GM18517 (cell line): ENCODE data around the gene TMC6.

Experiments
- ATAC-seq: cut with Tn5 transposase; IDR thresholded peaks from one replicate; pipeline ENCODE4 v1.9.1; 2021; ENCODE audit warnings: mild to moderate bottlenecking, moderate library complexity; ENCODE audit not compliant: unreplicated experiment

TMC6 gene

DNA sequence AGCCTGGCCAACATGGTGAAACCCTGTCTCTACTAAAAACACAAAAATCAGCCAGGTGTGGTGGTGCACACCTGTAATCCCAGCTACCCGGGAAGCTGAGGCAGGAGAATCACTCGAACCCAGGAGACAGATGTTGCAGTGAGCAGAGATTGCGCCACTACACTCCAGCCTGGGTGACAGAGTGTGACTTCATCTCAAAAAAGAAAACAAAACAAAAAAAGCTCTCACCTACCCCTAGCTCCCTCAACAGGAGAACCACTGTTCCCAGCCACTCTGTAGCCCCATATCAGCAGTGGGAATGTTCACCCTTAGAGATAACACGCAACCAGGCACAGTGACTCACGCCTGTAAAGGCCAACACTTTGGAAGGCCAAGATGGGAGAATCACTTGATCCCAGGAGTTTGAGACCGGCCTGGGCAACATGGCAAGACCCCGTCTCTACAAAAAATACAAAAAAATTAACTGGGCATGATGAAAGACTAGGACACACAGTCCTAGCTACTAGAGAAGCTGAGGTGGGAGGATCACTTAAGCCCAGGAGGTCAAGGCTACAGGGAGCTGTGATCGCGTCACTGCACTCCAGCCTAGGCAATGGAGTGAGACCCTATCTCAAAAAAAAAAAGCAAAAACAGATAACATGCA, 7.4 kb upstream of the TMC6 start:
- ATAC-seq = no peak

DNA sequence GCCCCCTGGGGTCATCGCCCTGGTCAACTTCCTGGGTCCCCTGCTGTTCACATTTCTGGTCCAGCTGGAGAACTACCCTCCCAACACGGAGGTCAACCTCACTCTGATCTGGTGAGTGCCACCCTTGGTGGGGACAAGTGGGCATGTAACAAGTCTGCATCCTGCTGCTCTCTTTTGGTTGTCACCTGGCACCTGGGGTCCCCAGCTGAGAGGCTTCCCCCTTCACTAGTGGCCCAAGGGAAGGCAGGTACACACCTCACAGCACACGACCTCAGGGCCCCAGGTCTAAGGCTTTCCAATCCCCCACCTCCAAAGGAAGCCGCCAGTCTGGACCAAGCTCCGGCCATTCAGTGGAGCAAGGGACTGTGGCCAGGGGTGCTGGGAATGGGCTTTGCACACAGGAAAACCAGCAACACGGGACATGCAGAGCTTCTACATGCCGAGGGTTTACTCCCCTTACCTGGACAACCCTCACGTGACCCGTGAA, 6.4 kb upstream of the TMC6 start:
- no peak for ATAC-seq

DNA sequence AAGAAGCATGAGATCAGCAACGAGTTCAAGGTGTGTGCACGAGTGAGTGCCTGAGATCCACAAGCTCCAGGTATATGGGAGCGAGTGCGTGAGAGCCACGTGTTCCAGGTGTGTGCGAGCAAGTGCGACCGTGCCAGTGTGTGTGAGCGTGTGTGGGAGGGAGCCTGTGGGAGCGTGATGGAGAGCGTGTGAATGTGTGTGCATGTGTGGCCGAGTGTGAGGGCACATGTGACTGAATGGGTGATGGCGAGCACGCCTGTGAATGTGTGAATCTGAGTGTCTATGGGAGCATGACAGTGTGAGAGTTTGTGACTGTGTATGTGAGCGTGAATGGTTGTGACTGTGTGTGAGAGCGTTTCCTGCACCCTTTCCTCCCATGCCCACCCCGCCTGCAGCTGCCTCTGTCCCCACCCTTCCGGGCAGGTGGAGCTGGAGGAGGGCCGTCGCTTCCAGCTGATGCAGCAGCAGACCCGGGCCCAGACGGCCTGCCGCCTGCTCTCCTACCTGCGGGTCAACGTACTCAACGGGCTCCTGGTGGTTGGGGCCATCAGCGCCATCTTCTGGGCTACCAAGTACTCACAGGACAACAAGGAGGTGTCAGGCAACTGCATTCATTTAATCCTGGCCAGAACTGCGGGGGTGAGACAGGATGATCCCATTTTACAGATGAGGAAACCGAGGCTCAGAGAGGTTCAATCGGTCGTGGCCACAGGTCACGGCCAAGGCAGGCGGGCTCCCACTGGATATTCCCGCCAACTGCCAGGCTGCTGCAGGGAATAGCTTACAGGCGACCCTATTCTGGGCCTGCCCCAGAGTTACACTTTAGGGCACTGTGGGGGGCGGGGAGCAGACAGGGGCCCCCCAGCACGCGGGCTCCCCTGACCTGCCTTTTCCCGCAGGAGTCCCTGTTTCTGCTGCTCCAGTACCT, 5.7 kb upstream of the TMC6 start:
- ATAC-seq = no peak

DNA sequence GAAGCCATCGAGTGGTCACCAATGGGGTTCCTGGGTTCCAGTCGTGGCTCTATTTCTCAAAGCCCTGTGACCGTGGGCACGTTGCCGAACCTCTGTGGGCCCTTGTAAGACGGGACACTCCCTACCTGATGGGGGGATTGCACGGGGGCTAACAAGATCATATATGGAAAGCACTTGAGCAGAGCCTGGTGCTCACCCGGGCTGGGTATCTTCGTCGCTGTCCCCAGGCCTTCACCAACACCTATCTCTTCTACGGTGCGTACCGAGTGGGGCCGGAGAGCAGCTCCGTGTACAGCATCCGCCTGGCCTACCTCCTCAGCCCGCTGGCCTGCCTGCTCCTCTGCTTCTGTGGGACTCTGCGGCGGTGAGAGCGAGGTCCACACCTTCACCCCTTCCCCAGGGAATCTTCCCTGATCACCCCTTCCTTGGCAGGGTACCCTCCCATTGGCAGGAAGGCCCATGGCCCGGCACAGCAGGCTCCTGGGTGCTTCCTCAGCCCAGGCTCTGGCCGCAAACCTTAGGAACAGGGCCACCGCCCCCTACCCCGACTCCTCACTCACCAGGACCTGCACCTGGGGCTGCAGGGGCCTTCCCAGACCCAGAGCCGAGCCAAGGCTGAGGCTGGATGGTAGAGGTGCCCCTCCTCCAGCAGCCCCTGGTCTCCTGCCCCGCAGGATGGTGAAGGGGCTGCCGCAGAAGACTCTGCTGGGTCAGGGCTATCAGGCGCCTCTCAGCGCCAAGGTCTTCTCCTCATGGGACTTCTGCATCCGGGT, 4.8 kb upstream of the TMC6 start:
- ATAC-seq = no peak

DNA sequence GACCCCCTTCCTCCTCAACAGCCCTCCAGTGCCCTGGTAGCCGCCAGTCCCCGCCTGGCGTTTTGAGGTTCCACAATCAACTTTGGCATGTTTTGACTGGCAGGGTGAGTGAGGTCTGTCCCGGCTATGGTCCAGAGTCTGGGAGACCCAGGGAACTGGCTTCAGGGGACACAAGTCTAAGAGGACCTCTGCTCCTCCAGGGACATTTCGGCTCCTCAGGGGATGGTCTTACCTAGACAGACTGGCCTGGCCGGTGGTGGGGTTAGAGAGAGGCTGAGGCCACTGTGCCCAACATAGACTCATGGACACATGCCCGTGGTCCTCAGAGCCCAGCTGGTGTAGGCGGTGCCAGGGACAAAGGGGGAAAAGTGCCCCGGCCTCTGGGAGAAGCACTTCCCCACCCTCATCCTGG, 4.2 kb upstream of the TMC6 start:
- ATAC-seq = no peak

DNA sequence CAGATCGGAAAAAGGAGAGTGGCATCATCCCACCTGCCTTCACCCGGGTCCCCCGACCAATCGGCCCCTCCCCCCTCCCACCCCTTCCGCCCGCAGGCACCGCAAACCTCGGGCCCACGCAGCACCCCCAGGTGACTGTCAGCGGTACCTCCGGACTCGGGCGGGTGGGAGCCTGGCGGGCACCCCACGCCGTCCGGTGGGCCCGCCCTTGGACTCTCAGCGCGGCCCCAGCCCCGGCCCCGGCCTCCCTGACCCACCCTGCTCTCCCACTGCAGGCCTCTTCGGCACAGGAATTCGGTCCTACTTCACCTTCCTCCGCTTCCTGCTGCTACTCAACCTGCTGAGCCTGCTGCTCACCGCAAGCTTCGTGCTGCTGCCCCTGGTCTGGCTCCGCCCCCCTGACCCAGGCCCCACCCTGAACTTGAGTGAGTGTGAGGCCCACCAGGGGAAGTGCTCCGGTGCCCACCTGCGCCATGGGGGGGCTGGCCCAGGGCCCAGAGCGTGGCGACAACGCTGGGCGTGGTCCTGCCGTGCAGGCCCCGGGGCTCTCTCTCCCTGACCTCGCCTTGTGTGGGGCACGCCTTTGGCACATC, 3.6 kb upstream of the TMC6 start:
- no peak for ATAC-seq

DNA sequence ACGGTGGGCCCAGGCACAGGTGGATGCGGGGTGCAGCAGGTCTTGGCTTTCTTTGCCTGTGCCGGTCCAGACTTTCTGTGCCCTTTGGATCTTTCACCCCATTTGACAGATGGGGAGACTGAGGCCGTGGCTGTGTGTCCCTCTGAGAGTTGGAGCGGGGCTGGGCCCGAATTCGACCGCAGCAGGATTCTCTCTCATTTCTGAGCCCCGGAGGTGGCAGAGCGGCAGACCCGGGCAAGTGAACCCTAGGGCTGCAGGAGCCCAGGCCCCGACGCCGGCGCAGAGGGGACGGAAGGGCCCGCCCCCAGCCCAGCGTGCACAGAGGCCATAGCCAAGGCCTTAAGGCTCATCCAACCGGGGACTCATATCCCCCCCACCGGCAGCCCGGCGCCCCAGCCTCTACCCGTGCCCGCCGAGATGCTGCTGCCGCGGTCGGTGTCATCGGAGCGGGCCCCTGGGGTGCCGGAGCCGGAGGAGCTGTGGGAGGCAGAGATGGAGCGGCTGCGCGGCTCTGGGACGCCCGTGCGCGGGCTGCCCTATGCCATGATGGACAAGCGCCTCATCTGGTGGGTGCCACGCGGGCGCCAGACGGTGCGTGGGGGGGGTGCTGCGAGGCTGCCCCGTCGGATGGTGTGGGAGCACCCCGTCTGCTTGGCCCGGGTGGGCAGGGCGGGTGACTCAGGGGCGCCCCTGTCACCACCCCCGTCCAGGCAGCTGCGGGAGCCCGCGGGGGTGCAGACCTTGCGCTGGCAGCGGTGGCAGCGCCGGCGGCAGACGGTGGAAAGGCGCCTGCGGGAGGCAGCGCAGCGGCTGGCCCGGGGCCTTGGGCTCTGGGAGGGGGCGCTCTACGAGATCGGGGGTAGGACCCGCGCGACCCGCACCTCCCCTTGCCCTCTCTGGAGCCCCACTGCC, 2.9 kb upstream of the TMC6 start:
- no peak for ATAC-seq

DNA sequence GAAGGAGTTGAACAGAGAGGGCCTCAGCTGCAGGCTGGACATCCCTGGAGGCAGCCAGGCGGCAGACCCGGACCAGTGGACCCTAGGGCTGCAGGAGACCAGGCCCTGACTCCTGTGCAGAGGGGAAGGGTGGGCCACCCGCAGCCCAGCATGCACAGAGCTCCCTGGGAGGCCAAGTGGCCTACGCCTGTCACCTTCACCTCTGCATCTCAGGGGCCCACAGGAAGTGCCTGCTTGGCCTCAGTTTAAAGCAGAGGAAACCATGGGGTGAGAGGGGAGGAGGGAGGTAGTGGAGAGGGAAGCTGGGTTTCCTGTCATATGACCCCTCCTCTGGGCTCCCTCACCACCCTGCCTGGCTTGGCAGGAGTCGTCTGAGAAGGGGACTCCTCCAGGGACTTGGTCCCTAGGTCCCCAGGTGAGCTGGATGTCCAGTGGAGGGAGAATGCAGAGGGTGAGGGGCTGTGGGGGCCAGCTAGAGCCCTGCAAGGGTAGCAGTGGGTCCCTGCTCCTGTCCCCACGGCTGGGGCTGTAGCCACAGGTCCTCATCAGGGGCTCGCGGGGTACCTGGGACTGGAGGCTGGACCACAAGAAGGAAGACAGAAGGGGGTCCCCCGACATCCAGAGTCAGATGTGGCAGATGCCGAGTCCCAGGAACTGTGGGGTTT, 2.0 kb upstream of the TMC6 start, which contains the start of gene TMC8:
Gene TMC8, plus strand, starts transcription at position 335 of the 665 bp plus-strand sequence. CDS start 818 bp downstream, outside the sequence.
- ATAC-seq = no peak

DNA sequence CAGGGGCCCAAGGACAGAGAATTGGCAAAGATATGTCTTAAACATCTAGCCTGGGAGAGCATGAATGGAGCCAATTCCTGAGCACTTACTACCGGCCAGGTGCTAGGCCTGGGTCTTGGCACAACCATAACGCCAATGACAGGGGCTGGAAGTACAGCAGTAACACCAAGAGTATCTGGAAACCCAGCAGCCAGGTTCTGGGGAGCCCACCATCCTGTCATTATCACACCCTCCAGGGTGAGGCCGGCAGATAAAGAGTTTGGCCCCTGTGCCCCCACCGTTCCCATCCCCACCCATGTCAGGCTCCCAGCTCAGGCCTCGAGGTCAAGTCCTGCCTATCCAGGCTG, 1.5 kb upstream of the TMC6 start:
- no peak for ATAC-seq

DNA sequence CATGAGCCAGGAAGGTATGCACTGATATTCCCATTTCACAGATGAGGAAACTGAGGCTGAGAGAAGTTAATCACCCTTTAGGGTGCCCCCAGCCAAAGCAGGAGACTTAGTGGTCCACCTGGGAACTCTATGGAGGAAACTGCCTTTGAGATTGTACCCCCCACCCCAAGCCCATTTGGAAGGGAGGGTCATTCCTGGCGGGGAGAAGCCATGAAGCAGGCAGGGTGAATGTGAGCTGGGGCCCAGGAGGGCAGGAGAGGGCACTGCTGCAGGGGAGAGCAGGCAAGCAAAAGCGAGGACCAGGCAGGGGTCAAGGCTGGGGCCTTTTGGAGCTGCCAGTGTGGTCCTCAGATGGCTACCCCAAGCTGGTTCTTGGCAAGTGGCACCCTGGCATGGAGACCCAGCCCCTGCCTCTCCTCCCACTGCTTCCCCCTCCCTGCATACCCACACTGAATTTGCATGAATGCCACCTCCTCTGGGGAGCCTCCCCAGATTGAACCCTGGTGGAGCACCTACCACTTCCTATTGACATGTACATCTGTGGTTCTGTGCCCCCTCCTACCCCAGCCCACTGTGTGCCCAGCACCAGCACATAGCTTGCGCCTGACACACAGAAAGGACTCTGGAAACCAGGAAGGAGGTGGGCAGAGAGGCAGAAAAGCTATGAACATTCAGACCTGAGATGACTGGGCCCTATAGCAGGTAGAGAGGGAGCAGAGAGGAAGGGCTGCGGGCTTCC, 965 bp upstream of the TMC6 start:
- no peak for ATAC-seq

DNA sequence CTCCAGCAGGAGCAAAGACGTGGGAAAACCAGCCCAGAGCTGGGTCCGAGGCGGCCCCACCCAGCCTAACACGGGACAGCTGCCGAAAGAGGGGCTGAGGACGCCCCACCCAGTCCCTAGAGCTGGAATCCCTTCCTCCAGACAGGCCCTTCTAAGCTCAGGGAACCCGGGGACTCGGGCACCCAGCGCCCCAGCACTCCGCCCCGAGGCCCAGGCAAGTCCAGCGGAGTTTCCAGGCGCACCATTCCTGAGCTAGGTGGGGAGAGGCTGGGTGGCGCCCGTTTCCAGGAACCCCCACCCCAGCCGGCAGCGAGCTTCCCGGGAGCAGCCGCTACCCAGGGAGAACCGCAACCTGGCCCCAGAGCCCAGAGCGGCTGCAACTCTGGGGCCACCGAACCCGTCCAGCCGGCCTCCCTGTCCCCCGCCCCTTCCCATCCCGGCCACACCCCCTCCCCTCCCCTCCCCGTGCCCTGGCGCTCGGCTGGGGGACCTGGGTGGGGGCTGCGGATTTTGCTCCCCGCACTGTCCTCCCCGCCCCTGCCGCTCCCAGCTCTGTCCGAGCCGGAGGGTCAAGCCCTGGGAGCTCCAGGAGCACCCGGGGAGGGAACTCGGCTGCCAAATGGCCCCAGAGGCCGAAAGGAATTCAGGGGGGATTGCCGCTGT, 536 bp downstream of the TMC6 start:
- no peak for ATAC-seq

DNA sequence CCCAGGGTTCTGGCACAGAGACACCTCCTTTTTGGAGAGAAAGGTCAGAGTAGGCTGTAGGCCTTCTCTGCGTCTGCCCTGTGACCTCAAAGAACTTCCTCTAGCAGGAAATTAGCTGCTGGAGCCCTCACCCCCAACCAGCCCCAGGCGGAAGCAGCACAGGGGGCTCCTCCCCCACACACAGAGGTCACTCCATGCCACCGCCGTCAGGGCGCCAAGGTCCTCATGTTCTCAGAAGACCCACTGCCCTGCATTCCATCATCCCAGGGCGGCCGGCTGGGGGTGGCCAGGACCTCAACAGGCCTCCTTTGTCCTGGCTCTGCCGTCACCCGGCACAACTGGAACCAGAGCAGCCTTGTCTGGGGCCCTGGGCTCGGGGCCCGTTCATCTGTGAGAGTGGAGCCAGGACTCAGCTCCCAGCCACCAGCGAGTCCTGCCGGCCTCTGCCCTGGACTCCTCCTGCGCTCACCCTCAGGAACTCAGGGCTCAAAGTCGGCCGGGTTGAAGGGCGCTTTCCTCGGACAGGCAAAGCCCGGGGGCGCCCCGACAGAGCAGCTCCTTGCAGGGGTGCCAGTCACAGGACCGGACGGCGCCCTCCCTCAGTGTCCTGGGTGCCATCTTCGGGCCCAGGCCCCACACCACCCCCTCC, 1.2 kb downstream of the TMC6 start:
- ATAC-seq = no peak

DNA sequence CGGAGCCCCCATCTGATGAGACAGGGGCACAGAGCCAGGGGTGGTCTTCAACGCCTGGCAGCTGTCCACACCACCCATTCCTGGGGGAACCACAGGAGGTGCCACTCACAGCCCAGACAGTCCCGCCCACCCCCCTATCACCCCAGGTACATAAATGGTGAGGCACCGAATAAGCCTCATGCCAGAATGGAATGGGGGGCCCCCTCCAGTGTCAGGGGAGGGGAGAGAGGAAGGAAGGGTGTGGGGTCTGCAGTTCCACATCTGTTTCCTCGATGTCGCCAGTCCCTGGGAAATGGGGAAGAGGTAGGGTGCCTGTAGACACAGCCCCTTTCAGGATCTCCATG, 1.7 kb downstream of the TMC6 start:
- no peak for ATAC-seq

DNA sequence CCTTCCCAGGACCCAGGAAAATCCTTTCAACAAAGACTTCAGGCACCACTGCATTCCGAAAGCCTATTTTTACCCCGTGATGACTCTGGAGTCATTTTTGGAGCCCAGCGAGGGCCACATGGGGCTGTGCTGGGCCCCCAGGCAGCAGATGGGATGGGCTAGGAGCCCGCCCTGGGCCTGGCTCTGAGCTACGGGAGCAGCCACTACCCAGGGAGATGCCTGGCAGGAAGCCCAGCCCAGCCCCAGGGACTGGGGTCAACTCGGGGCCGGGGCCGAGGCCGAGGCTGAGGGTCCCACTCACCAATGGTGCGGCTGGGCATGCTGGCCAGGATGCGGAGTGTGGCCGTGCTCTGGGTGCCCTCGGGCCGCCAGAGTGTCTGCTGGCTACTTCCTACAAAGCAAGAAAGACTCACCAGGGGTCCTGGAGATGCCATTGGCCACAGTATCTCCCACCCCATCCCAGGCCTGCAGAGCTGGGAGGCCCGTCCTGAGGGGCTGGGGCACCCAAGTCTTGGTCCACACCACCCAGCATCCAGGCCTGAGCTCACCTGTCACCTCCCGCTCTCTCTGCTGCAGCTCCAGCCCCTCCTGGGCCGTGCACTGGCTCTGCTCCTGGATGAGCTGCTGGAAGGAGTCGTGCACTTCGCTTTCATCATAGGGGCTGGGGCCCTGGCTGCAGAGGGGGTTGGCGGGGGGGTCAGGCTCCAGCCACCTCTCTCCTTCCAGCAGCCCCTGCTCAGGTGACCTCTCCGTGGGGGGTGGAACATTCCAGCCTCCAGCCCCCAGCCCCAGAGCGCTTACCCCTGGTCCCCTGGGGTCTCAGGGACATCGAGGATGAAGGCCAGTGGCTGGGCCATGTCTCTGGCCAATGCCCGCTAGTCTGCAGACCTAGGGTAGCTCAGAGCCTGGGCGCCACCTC, 2.3 kb downstream of the TMC6 start:
- no peak for ATAC-seq

DNA sequence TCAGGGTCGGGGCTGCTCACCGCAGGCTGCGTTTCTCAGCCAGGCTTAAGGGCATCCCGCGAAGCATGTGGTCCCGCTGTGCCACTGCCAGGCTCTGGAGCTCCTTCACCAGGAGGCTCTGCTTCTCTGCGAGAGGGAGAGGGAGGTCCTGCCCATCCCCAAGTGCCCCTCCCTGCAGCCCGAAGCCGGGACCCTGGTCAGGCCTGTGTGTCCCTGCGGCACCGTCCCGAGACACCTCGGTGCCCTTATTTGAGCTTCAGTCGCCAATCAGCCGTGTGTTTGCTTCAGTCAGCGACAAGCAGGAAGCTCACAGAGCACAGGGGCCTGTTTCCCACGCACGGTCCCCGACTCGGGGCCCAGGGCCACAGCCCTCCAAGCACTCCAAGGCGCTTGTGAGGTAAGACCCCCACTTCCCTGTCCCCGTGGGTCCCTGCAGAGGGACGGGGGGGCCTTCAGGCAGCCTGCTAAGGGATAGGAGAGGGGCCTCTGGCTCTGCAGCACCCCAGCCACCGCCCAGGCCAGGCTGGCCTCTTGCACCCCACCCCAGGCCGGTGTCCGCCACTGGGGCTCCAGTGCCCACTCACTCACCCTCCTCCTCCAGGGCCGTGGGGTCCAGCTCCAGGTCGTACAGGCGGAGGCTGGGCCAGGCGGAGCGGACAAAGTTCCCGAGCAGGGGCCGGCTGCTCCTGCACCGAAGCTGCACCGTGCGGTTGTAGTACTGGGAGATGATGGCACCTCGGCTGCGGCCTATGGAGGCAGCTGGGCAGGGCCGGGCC, 3.2 kb downstream of the TMC6 start:
- ATAC-seq = no peak

DNA sequence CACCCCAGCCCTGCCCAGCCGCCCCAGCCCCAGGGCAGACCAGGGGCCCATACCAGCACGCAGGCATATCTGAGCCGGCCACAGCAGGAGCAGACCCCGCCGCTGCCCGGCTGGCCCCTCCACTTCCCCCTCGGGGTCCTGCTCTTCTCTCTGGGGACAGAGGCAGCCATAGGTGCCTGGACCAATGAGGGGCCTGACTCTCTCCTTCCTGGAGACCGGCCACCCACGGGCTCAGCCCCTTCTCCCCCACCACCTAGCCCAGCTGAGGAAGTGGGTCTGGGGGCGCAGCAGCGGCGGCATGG, 3.8 kb downstream of the TMC6 start:
- no peak for ATAC-seq
